ENCODE results near the gene WWTR1.

WWTR1 gene

GRCh38 chr3:149608987-149609386 lies 48.8 kb downstream of the WWTR1 start:
- Histone ChIP-seq H3K9me3 (no peaks in the 10 kb centered on the region), H3K4me3 (no peak overlapping the region), H3K27me3 (ENCODE audit: low read depth) (no peaks in the 10 kb centered on the region), H3K4me1 (peaks cover 30% of the 10 kb centered on the region), H3K36me3 (replicated peaks) (no peaks in the 10 kb centered on the region)
- no peak for DNase-seq (ENCODE audit: low spot score in 2 of 2)
- in situ Hi-C loops (cut with MboI; ENCODE audit: low sequenced_read_pairs) = no loop called here

GRCh38 chr3:149605902-149606301 lies 51.9 kb downstream of the WWTR1 start:
- no peak overlapping the region for H3K4me3 ChIP-seq
- H3K27me3 ChIP-seq (ENCODE audit: low read depth) = no peaks in the 10 kb centered on the region
- no peaks in the 10 kb centered on the region for H3K9me3 ChIP-seq
- in situ Hi-C loops (cut with MboI; ENCODE audit: low sequenced_read_pairs) = no loop called here
- H3K4me1 ChIP-seq = peaks cover 48% of the 10 kb centered on the region
- DNase-seq (ENCODE audit: low spot score in 2 of 2) = no peak
- no peaks in the 10 kb centered on the region for H3K36me3 ChIP-seq (replicated peaks)

DNA sequence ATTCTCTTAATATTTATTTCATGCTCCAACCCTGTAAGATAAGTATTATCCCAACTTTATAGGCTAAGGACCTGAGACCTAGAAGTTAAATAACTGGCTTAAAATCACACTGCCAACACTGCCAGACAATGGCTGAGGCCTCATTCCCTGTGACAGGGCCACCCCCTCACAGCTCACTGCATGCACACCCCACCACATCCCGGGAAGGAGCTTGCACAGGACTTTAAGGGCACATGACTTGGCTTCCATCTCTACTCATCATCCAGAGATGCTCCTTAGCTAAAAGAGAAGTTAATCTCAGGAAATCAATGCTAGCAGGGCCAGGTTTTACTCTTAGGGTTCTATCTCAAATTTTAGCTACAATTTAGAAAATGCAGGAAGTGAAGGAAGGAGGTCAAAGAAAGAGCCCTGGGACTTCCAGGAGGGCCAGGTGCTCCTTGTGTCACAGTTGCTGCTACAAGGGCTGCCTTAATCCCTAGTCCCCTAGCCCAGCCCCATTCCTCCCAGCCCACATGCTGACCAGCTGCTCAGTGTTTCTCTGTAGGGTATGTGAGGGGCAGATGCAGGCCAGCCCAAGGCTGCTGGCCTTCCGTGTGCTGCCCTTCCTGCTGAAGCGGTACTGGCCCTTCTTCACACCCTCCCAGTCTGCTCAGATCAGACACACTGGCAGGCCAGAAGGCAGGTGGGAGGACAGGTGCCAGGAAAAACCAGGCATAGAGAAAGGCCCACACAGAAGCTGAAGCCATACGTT lies 53.5 kb downstream of the WWTR1 start:
- in situ Hi-C loops (cut with MboI; ENCODE audit: low sequenced_read_pairs) = no loop called here
- peak in 1 of 2 experiments; percentile 59 for DNase-seq (ENCODE audit: low spot score in 2 of 2)
- H3K27me3 ChIP-seq (ENCODE audit: low read depth) = no peaks in the 10 kb centered on the region
- H3K4me3 ChIP-seq = no peak overlapping the region
- no peaks in the 10 kb centered on the region for H3K36me3 ChIP-seq (replicated peaks)
- peaks cover 48% of the 10 kb centered on the region for H3K4me1 ChIP-seq
- H3K9me3 ChIP-seq = no peaks in the 10 kb centered on the region

GRCh38 chr3:149603126-149604074 lies 54.4 kb downstream of the WWTR1 start:
- Histone ChIP-seq H3K9me3 (no peaks in the 10 kb centered on the region), H3K27me3 (ENCODE audit: low read depth) (no peaks in the 10 kb centered on the region), H3K4me1 (peaks cover 48% of the 10 kb centered on the region), H3K36me3 (replicated peaks) (no peaks in the 10 kb centered on the region), H3K4me3 (no peak overlapping the region)
- peak; percentile 77 to 99 for DNase-seq (ENCODE audit: low spot score in 2 of 2)
- in situ Hi-C loops (cut with MboI; ENCODE audit: low sequenced_read_pairs) = no loop called here

GRCh38 chr3:149600634-149601033 lies 57.2 kb downstream of the WWTR1 start:
- no peaks in the 10 kb centered on the region for H3K36me3 ChIP-seq (replicated peaks)
- H3K4me1 ChIP-seq = peaks cover 34% of the 10 kb centered on the region
- H3K27me3 ChIP-seq (ENCODE audit: low read depth) = no peaks in the 10 kb centered on the region; the same call in 1 of the 2 replicates
- in situ Hi-C loops (cut with MboI; ENCODE audit: low sequenced_read_pairs) = no loop called here
- no peak for DNase-seq (ENCODE audit: low spot score in 2 of 2)
- no peak overlapping the region for H3K4me3 ChIP-seq
- no peaks in the 10 kb centered on the region for H3K9me3 ChIP-seq

GRCh38 chr3:149599236-149599635 lies 58.6 kb downstream of the WWTR1 start:
- DNase-seq (ENCODE audit: low spot score in 2 of 2) = no peak
- H3K36me3 ChIP-seq (replicated peaks) = no peaks in the 10 kb centered on the region
- H3K27me3 ChIP-seq (ENCODE audit: low read depth) = no peaks in the 10 kb centered on the region; the same call in 1 of the 2 replicates
- in situ Hi-C loops (cut with MboI; ENCODE audit: low sequenced_read_pairs) = no loop called here
- no peaks in the 10 kb centered on the region for H3K9me3 ChIP-seq
- H3K4me1 ChIP-seq = peaks cover 27% of the 10 kb centered on the region
- H3K4me3 ChIP-seq = no peak overlapping the region

GRCh38 chr3:149596134-149596770 lies 61.6 kb downstream of the WWTR1 start:
- Histone ChIP-seq H3K36me3 (replicated peaks) (no peaks in the 10 kb centered on the region), H3K27me3 (ENCODE audit: low read depth) (no peaks in the 10 kb centered on the region; the same call in 1 of the 2 replicates), H3K9me3 (no peaks in the 10 kb centered on the region), H3K4me1 (peaks cover 22% of the 10 kb centered on the region), H3K4me3 (no peak overlapping the region)
- DNase-seq (ENCODE audit: low spot score in 2 of 2) = no peak
- in situ Hi-C loops (cut with MboI; ENCODE audit: low sequenced_read_pairs) = no loop called here

DNA sequence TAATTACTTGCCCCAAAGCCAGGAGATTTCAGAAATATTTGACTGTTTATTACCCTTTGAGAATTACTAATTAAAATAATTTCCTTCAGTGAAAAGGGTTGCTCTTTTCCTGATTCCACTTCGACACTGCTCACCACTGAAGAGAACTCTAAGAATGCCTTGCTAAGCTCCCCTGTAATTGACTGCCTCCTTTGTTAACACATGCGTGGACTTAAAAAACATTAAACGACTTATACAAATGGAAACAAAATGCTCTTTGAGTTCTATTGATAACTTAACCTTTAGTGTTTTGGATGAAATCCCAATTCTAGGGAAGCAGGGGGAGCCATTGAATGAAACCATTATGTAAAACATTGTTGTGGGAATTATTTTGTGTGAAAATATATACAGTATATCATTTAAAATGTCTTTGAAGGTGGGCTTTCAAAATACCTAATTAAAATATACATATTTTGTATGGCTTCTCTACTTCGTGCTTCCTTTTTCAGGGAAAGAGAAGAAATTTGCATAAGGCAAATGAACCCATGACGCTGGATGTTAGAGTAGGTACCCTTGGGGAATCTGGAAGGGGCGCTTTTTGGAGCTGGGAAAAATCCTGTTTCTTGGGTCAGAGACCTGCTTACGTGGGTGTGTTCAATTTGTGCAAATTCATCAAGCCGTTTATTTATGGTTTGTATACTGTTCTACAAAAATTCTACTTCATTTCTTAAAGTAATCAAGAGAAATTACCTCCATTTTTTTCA lies 64.2 kb downstream of the WWTR1 start:
- Histone ChIP-seq H3K9me3 (no peaks in the 10 kb centered on the region), H3K27me3 (ENCODE audit: low read depth) (no peaks in the 10 kb centered on the region; the same call in 1 of the 2 replicates), H3K36me3 (replicated peaks) (no peaks in the 10 kb centered on the region), H3K4me1 (peaks cover 35% of the 10 kb centered on the region), H3K4me3 (no peak overlapping the region)
- in situ Hi-C loops (cut with MboI; ENCODE audit: low sequenced_read_pairs) = no loop called here
- peak; percentile 64 to 99 for DNase-seq (ENCODE audit: low spot score in 2 of 2)

- Histone ChIP-seq H3K9me3 (no peaks in the 10 kb centered on the region), H3K36me3 (replicated peaks) (no peaks in the 10 kb centered on the region), H3K4me1 (peaks cover 42% of the 10 kb centered on the region), H3K4me3 (no peak overlapping the region), H3K27me3 (ENCODE audit: low read depth) (no peaks in the 10 kb centered on the region; the same call in 1 of the 2 replicates)
- peak in 1 of 2 experiments; percentile 52 for DNase-seq (ENCODE audit: low spot score in 2 of 2)
- in situ Hi-C loops (cut with MboI; ENCODE audit: low sequenced_read_pairs) = no loop called here
These were observed 65.0 kb downstream of the WWTR1 start for GRCh38 chr3:149592758-149593240.

DNA sequence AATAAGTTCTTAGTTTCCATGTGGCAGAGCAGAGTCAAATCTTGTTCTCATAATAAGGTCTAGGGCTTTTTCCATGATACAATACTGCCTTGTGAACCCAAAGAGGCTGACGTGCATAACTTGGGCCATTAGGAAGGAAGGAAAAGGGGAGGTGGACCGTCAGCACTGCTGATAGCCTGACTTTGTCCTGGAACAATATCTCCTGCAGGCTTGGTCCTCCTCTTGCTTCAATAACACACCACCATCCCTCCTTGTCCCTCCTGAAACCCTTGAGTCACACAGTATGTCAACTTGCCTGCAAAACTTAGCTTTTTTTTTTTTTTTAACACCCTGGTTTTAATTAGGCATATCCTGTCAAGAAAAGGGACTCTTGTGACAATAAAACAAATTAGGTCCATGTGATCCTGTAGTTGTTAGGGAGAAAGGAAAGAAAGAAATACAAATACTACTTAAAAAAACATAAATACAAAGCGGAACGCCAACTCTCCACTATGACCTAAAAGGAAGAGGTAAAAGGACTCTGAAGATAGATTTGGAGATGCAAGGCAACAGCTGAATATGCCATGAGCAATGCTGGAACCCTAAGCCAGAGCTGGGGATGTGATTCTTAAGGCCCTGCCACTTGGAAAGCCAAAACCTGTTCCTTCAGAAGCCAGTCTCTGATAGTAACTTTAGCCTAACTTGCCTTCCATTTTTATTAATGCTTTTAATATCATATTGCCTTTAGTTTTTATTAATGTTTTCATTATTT lies 67.0 kb downstream of the WWTR1 start:
- in situ Hi-C loops (cut with MboI; ENCODE audit: low sequenced_read_pairs) = no loop called here
- DNase-seq (ENCODE audit: low spot score in 2 of 2) = no peak
- no peaks in the 10 kb centered on the region for H3K9me3 ChIP-seq
- H3K4me3 ChIP-seq = no peak overlapping the region
- H3K4me1 ChIP-seq = peaks cover 45% of the 10 kb centered on the region
- H3K27me3 ChIP-seq (ENCODE audit: low read depth) = no peaks in the 10 kb centered on the region
- H3K36me3 ChIP-seq (replicated peaks) = no peaks in the 10 kb centered on the region

DNA sequence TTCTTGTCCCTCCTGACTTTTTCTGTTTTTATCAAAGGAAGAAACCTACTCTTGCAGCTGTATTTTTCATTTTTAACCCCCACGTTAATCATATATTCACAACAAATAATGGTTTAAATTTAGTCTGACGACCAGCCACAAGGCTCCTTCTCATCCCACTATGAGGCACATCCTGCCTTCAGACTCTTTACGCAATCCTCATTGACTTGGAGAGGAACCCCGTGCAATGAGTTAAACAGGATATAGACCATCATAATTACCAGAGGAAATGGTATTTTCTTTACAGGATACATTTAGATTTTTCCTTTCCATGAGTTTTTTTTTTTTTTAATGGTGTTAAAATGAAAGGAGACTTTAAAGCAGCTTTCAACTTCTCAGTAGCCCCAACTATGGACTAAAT lies 68.5 kb downstream of the WWTR1 start:
- H3K36me3 ChIP-seq (replicated peaks) = no peaks in the 10 kb centered on the region
- H3K27me3 ChIP-seq (ENCODE audit: low read depth) = no peaks in the 10 kb centered on the region
- in situ Hi-C loops (cut with MboI; ENCODE audit: low sequenced_read_pairs) = no loop called here
- DNase-seq (ENCODE audit: low spot score in 2 of 2) = no peak
- no peak overlapping the region for H3K4me3 ChIP-seq
- peaks cover 47% of the 10 kb centered on the region for H3K4me1 ChIP-seq
- no peaks in the 10 kb centered on the region for H3K9me3 ChIP-seq

GRCh38 chr3:149588909-149589308 lies 68.9 kb downstream of the WWTR1 start:
- H3K36me3 ChIP-seq (replicated peaks) = no peaks in the 10 kb centered on the region
- in situ Hi-C loops (cut with MboI; ENCODE audit: low sequenced_read_pairs) = no loop called here
- peak; percentile 28 to 42 for DNase-seq (ENCODE audit: low spot score in 2 of 2)
- no peaks in the 10 kb centered on the region for H3K9me3 ChIP-seq
- no peak overlapping the region for H3K4me3 ChIP-seq
- H3K27me3 ChIP-seq (ENCODE audit: low read depth) = no peaks in the 10 kb centered on the region
- H3K4me1 ChIP-seq = peaks cover 47% of the 10 kb centered on the region
